Neutrophil (primary cell): ENCODE data around the gene THSD4.

Experiments used
- H3K27ac ChIP-seq: fragments of 200-600 bp; sonication (generic); 2 replicates; pipeline ENCODE4 v1.5.1; 2016; ENCODE audit warnings: mild to moderate bottlenecking, moderate library complexity
- H3K27me3 ChIP-seq: fragments of 200-600 bp; sonication (generic); 2 replicates; pipeline ENCODE4 v1.6.0; 2016; ENCODE audit warnings: mild to moderate bottlenecking
- H3K36me3 ChIP-seq: fragments of 200-600 bp; sonication (generic); 2 replicates; pipeline ENCODE4 v1.5.1; 2017
- H3K4me1 ChIP-seq, 2 experiments: fragments of 200-600 bp in 1 of 2; sonication (generic) in 1 of 2; 1 replicate in 1 of 2; 2 replicates in 1 of 2; pipeline versions ENCODE4 v1.5.1 to v1.6.1; 2013 to 2016; ENCODE audit warnings: low read depth in 1 of 2, low read length in 1 of 2, mild to moderate bottlenecking in 1 of 2, moderate library complexity in 1 of 2; ENCODE audit not compliant: control insufficient read depth in 1 of 2, insufficient read depth in 1 of 2
- H3K4me3 ChIP-seq, 2 experiments: fragments of 200-600 bp in 1 of 2; sonication (generic) in 1 of 2; 1 replicate in 1 of 2; 2 replicates in 1 of 2; pipeline ENCODE4 v1.5.1; 2013 to 2016; ENCODE audit warnings: low read depth in 1 of 2, low read length in 1 of 2, mild to moderate bottlenecking in 1 of 2, moderate library complexity in 1 of 2
- H3K9me3 ChIP-seq: fragments of 200-600 bp; sonication (generic); 2 replicates; pipeline ENCODE4 v1.5.1; 2016
- CTCF ChIP-seq: fragments of 200-600 bp; sonication (generic); IDR thresholded peaks from 2 replicates; pipeline ENCODE4 v1.5.1; 2016; ENCODE audit warnings: antibody characterized with exemption

The THSD4 gene

GRCh38 chr15:71083349-71083748, 31.9 kb upstream of the THSD4 start:
- no peaks in the 10 kb centered on the region for H3K36me3 ChIP-seq
- TF ChIP-seq CTCF: no peak
- no peaks in the 10 kb centered on the region for H3K4me1 ChIP-seq
- no peaks in the 10 kb centered on the region for H3K9me3 ChIP-seq
- no peak overlapping the region for H3K27ac ChIP-seq
- peaks cover 20% of the 10 kb centered on the region for H3K27me3 ChIP-seq
- no peak overlapping the region for H3K4me3 ChIP-seq

- Histone ChIP-seq H3K27ac (no peak overlapping the region), H3K4me1 (no peaks in the 10 kb centered on the region)
- TF ChIP-seq CTCF: no peak
Observed at GRCh38 chr15:71084264-71084663, 31.0 kb upstream of the THSD4 start.

GRCh38 chr15:71085809-71086208, 29.5 kb upstream of the THSD4 start:
- no peaks in the 10 kb centered on the region for H3K4me1 ChIP-seq
- H3K27ac ChIP-seq: no peak overlapping the region
- H3K36me3 ChIP-seq: no peaks in the 10 kb centered on the region
- H3K9me3 ChIP-seq: no peaks in the 10 kb centered on the region
- TF ChIP-seq CTCF: no peak
- no peak overlapping the region for H3K4me3 ChIP-seq
- peaks cover 20% of the 10 kb centered on the region for H3K27me3 ChIP-seq

More at GRCh38 chr15:71084264-71084663, 31.0 kb upstream of the THSD4 start:
- H3K27me3 ChIP-seq: peaks cover 20% of the 10 kb centered on the region
- no peaks in the 10 kb centered on the region for H3K9me3 ChIP-seq
- no peak overlapping the region for H3K4me3 ChIP-seq
- H3K36me3 ChIP-seq: no peaks in the 10 kb centered on the region

- no peaks in the 10 kb centered on the region for H3K4me1 ChIP-seq
- no peaks in the 10 kb centered on the region for H3K9me3 ChIP-seq
- H3K36me3 ChIP-seq: no peaks in the 10 kb centered on the region
- H3K4me3 ChIP-seq: no peak overlapping the region
- H3K27ac ChIP-seq: no peak overlapping the region
- no peak for TF ChIP-seq CTCF
- H3K27me3 ChIP-seq: peaks cover 20% of the 10 kb centered on the region
Observed at GRCh38 chr15:71088155-71088554, 27.1 kb upstream of the THSD4 start.

- H3K27me3 ChIP-seq: peaks cover 20% of the 10 kb centered on the region
- no peak overlapping the region for H3K4me3 ChIP-seq
- no peaks in the 10 kb centered on the region for H3K4me1 ChIP-seq
- TF ChIP-seq CTCF: no peak
- no peaks in the 10 kb centered on the region for H3K9me3 ChIP-seq
- H3K36me3 ChIP-seq: no peaks in the 10 kb centered on the region
- no peak overlapping the region for H3K27ac ChIP-seq
Observed at GRCh38 chr15:71088683-71089082, 26.6 kb upstream of the THSD4 start.

GRCh38 chr15:71089801-71090200, 25.5 kb upstream of the THSD4 start:
- Histone ChIP-seq H3K9me3 (no peaks in the 10 kb centered on the region), H3K4me3 (no peak overlapping the region), H3K27me3 (peaks cover 17% of the 10 kb centered on the region), H3K4me1 (no peaks in the 10 kb centered on the region), H3K27ac (no peak overlapping the region), H3K36me3 (no peaks in the 10 kb centered on the region)
- TF ChIP-seq CTCF: no peak
